Suprapubic skin (tissue), 3 donors: ENCODE measurements around the gene TMEM54.

ENCODE experiments used
- CTCF ChIP-seq, 2 donors: fragments of 200-600 bp in 1 of 2; fragments of 450-650 bp in 1 of 2; sonication (generic) in 1 of 2; IDR thresholded peaks; one replicate each; pipeline ENCODE4 v1.5.1; 2016 to 2019; ENCODE audit warnings: antibody characterized with exemption in 2 of 2, mild to moderate bottlenecking in 1 of 2, moderate library complexity in 1 of 2
- POLR2A ChIP-seq, 2 donors: fragments of 450-650 bp; IDR thresholded peaks; one replicate each; pipeline ENCODE4 v1.6.1; 2017; ENCODE audit warnings: antibody characterized with exemption in 2 of 2, mild to moderate bottlenecking in 2 of 2, moderate library complexity in 2 of 2

GRCh38 chr1:32860566-32860965 lies 40.6 kb downstream of the TMEM54 start:
- TF ChIP-seq POLR2A (IDR thresholded peaks at IDR 0.05) (no peak), CTCF (IDR thresholded peaks at IDR 0.05) (no peak)
